ENCODE results near the gene GRM4.

DNA sequence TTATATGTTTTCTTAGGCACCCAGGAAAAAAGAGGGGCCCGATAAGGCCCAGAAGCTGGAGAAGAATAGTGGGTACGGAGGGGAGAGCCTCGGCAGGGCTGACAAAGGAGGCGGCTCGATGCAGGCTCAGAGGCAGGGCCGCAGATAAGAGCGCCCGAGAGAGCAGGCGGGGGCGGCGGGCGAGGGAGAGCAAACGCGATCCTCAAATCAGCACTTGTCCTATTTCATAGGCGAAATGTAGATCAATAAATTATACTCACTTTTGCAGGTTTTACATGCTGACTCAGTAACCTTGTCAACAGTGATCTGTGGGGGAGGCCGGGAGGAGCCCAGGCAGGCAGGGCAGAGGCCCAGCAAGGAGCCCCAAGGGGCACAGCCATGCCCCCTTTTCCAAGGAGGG lies 42.6 kb downstream of the GRM4 start:
- TF ChIP-seq, protein P1, sequence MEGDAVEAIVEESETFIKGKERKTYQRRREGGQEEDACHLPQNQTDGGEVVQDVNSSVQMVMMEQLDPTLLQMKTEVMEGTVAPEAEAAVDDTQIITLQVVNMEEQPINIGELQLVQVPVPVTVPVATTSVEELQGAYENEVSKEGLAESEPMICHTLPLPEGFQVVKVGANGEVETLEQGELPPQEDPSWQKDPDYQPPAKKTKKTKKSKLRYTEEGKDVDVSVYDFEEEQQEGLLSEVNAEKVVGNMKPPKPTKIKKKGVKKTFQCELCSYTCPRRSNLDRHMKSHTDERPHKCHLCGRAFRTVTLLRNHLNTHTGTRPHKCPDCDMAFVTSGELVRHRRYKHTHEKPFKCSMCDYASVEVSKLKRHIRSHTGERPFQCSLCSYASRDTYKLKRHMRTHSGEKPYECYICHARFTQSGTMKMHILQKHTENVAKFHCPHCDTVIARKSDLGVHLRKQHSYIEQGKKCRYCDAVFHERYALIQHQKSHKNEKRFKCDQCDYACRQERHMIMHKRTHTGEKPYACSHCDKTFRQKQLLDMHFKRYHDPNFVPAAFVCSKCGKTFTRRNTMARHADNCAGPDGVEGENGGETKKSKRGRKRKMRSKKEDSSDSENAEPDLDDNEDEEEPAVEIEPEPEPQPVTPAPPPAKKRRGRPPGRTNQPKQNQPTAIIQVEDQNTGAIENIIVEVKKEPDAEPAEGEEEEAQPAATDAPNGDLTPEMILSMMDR (IDR thresholded peaks at IDR 0.05): no peak
- TF ChIP-seq POLR2A (IDR thresholded peaks at IDR 0.05): no peak
